IPS-15b (cell line): ENCODE data around the gene UTP25.
"Not testable (repeated sequence)": the region's sequence is repeated elsewhere in the genome, so short reads cannot be mapped to it uniquely, and the experiment has no call there.

Experiments
- H3K27me3 ChIP-seq: one replicate; pipeline ENCODE4 v1.6.1; 2013; ENCODE audit warnings: low read length; ENCODE audit not compliant: control insufficient read depth, insufficient read depth
- H3K36me3 ChIP-seq: one replicate; pipeline ENCODE4 v1.6.1; 2013; ENCODE audit warnings: low read length; ENCODE audit not compliant: control insufficient read depth, insufficient read depth
- H3K4me1 ChIP-seq: one replicate; pipeline ENCODE4 v1.6.1; 2013; ENCODE audit warnings: mild to moderate bottlenecking, low read length; ENCODE audit not compliant: control insufficient read depth, insufficient read depth
- H3K4me3 ChIP-seq: one replicate; pipeline ENCODE4 v1.5.1; 2013; ENCODE audit warnings: low read depth, low read length
- H3K9ac ChIP-seq: one replicate; pipeline ENCODE4 v1.6.1; 2013; ENCODE audit warnings: low read depth, mild to moderate bottlenecking, low read length
- H3K9me3 ChIP-seq: one replicate; pipeline ENCODE4 v1.6.1; 2013; ENCODE audit warnings: mild to moderate bottlenecking, low read length; ENCODE audit not compliant: control insufficient read depth, insufficient read depth

UTP25 gene

GRCh38 chr1:209890641-209891330 is 63.0 kb downstream of the UTP25 start:
- H3K4me1 ChIP-seq: peaks cover 2% of the 10 kb centered on the region
- H3K4me3 ChIP-seq: no peak overlapping the region
- no peaks in the 10 kb centered on the region for H3K9me3 ChIP-seq
- H3K36me3 ChIP-seq: no peaks in the 10 kb centered on the region
- H3K27me3 ChIP-seq: no peaks in the 10 kb centered on the region
- H3K9ac ChIP-seq: no peak overlapping the region

- no peaks in the 10 kb centered on the region for H3K9me3 ChIP-seq
- H3K27me3 ChIP-seq: no peaks in the 10 kb centered on the region
- no peaks in the 10 kb centered on the region for H3K4me1 ChIP-seq
- no peak overlapping the region for H3K9ac ChIP-seq
- H3K36me3 ChIP-seq: no peaks in the 10 kb centered on the region
- H3K4me3 ChIP-seq: no peak overlapping the region
These were observed 66.0 kb downstream of the UTP25 start for GRCh38 chr1:209893751-209894150.

- Histone ChIP-seq H3K4me3 (no peak overlapping the region), H3K36me3 (no peaks in the 10 kb centered on the region), H3K4me1 (no peaks in the 10 kb centered on the region), H3K9ac (no peak overlapping the region), H3K27me3 (no peaks in the 10 kb centered on the region), H3K9me3 (no peaks in the 10 kb centered on the region)
These were observed 67.9 kb downstream of the UTP25 start for GRCh38 chr1:209895709-209896108.

GRCh38 chr1:209896346-209896745 is 68.6 kb downstream of the UTP25 start:
- Histone ChIP-seq H3K9ac (no peak overlapping the region), H3K4me1 (no peaks in the 10 kb centered on the region), H3K27me3 (no peaks in the 10 kb centered on the region), H3K4me3 (no peak overlapping the region), H3K36me3 (no peaks in the 10 kb centered on the region), H3K9me3 (no peaks in the 10 kb centered on the region)

- not testable (repeated sequence) for H3K9ac ChIP-seq, H3K27me3 ChIP-seq, H3K4me1 ChIP-seq, H3K9me3 ChIP-seq, H3K36me3 ChIP-seq, H3K4me3 ChIP-seq
These were observed 70.5 kb downstream of the UTP25 start for GRCh38 chr1:209898271-209898670.

GRCh38 chr1:209898851-209899250 is 71.1 kb downstream of the UTP25 start:
- not testable (repeated sequence) for H3K36me3 ChIP-seq, H3K27me3 ChIP-seq, H3K9me3 ChIP-seq, H3K9ac ChIP-seq, H3K4me1 ChIP-seq, H3K4me3 ChIP-seq

GRCh38 chr1:209899948-209900347 is 72.2 kb downstream of the UTP25 start:
- no peaks in the 10 kb centered on the region for H3K36me3 ChIP-seq
- H3K9me3 ChIP-seq: no peaks in the 10 kb centered on the region
- no peaks in the 10 kb centered on the region for H3K4me1 ChIP-seq
- no peaks in the 10 kb centered on the region for H3K27me3 ChIP-seq
- no peak overlapping the region for H3K4me3 ChIP-seq
- H3K9ac ChIP-seq: no peak overlapping the region

- no peak overlapping the region for H3K4me3 ChIP-seq
- no peaks in the 10 kb centered on the region for H3K27me3 ChIP-seq
- H3K9ac ChIP-seq: no peak overlapping the region
- H3K36me3 ChIP-seq: no peaks in the 10 kb centered on the region
- no peaks in the 10 kb centered on the region for H3K4me1 ChIP-seq
- H3K9me3 ChIP-seq: no peaks in the 10 kb centered on the region
These were observed 73.0 kb downstream of the UTP25 start for GRCh38 chr1:209900734-209901133.

- no peaks in the 10 kb centered on the region for H3K27me3 ChIP-seq
- H3K36me3 ChIP-seq: no peaks in the 10 kb centered on the region
- H3K4me1 ChIP-seq: no peaks in the 10 kb centered on the region
- H3K9ac ChIP-seq: no peak overlapping the region
- no peaks in the 10 kb centered on the region for H3K9me3 ChIP-seq
- no peak overlapping the region for H3K4me3 ChIP-seq
These were observed 73.4 kb downstream of the UTP25 start for GRCh38 chr1:209901211-209901610.

- not testable (repeated sequence) for H3K4me3 ChIP-seq, H3K9ac ChIP-seq, H3K4me1 ChIP-seq, H3K9me3 ChIP-seq, H3K36me3 ChIP-seq, H3K27me3 ChIP-seq
These were observed 77.0 kb downstream of the UTP25 start for GRCh38 chr1:209904774-209905173.
